PC-3 (cell line): ENCODE data around the gene ASB2.

Source experiments
- CTCF ChIP-seq: fragments of 300-600 bp; sonication (generic); conservative IDR thresholded peaks from 2 replicates; pipeline ENCODE4 v1.5.1; 2017; ENCODE audit warnings: antibody characterized with exemption, low read depth, mild to moderate bottlenecking, low read length
- EZH2 ChIP-seq: fragments of 300-600 bp; sonication (generic); IDR thresholded peaks from one replicate; pipeline ENCODE4 v1.6.1; 2017; ENCODE audit warnings: antibody characterized with exemption, mild to moderate bottlenecking, low read length; ENCODE audit not compliant: unreplicated experiment
- EZH2phosphoT487 ChIP-seq: fragments of 300-600 bp; sonication (generic); IDR thresholded peaks from 2 replicates; pipeline ENCODE4 v1.6.1; 2018; ENCODE audit warnings: mild to moderate bottlenecking, antibody characterized with exemption, low read length, borderline replicate concordance

GRCh38 chr14:93898081-93898611 is 78.2 kb downstream of the ASB2 start:
- TF ChIP-seq CTCF (no peak), EZH2phosphoT487 (no peak), EZH2 (no peak)
